Fibroblast of lung (primary cell): ENCODE data around the gene ARFRP1.

Source experiments
- EZH2 ChIP-seq: IDR thresholded peaks from 2 replicates; pipeline ENCODE4 v1.5.1; 2012; ENCODE audit warnings: low read length, control low read depth, mild to moderate bottlenecking; ENCODE audit errors: missing control alignments
- TF ChIP-seq, protein P1 (sequence below), 2 donors: IDR thresholded peaks in 1 of 2; conservative IDR thresholded peaks in 1 of 2; 1 replicate in 1 of 2; 2 replicates in 1 of 2; pipeline ENCODE4 v1.5.1; 2011 to 2012; ENCODE audit warnings: low read length in 2 of 2, control low read depth in 1 of 2, inconsistent platforms in 1 of 2, low read depth in 1 of 2, mild to moderate bottlenecking in 1 of 2

GRCh38 chr20:63714858-63715257 is 7.1 kb upstream of the ARFRP1 start:
- TF ChIP-seq, protein P1, sequence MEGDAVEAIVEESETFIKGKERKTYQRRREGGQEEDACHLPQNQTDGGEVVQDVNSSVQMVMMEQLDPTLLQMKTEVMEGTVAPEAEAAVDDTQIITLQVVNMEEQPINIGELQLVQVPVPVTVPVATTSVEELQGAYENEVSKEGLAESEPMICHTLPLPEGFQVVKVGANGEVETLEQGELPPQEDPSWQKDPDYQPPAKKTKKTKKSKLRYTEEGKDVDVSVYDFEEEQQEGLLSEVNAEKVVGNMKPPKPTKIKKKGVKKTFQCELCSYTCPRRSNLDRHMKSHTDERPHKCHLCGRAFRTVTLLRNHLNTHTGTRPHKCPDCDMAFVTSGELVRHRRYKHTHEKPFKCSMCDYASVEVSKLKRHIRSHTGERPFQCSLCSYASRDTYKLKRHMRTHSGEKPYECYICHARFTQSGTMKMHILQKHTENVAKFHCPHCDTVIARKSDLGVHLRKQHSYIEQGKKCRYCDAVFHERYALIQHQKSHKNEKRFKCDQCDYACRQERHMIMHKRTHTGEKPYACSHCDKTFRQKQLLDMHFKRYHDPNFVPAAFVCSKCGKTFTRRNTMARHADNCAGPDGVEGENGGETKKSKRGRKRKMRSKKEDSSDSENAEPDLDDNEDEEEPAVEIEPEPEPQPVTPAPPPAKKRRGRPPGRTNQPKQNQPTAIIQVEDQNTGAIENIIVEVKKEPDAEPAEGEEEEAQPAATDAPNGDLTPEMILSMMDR (conservative IDR thresholded peaks at IDR 0.05 in 1 of 2, IDR thresholded peaks at IDR 0.05 in 1 of 2; ENCODE audit: low read depth in 1 of 2, low read length in 2 of 2), result no peak
- TF ChIP-seq EZH2, result no peak
